Measurements from ENCODE around the gene MOG.
A peak's percentile ranks its signal among the peaks of the same experiment; 100 is the strongest.

The MOG gene
- 0 reads per million in 4 donors for total RNA-seq

DNA sequence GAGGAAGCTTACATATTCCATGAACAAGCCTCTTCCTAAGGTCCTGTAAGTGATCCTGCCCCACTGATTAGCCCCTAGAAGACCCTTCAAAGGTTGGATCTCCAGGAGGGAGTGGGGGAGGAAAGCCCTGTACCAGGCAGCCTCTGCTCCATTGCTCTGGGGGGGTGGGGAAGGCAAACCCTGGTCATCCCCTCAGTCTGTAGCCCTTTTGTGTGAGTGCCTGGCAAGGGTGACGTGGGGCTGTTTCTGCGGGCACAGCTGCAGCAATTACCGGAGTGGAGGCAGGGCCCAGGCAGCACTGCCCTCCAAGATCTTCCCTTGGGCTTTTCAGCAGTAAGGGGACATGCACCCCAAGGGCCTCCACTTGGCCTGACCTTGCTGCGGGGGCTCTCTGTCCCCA, at the start of gene MOG:
TSS of gene MOG (plus strand) at position 295 of the 400 bp plus-strand sequence. CDS start 118 bp downstream, outside the sequence.
- no peak for DNase-seq

DNA sequence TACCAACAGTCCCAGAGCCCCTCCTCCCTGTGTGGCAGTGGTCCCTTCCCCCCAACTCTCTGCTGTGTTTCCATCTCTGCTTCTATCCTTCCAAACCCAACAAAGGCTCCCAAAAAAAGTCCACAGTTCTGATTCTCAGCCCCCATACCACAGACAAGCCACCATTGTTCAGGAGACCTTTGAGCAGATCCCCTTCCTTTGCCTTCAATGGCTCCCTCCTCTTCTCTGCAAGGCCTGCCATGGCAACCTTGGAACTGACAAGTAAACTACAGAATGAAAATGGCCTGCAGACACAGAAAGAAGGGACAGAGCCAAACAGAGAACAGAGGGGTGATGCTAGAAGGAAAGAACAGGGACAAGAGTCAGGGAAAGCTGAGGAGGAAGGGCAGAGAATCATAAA, 48.8 kb upstream of the MOG start:
- no peak for DNase-seq

DNA sequence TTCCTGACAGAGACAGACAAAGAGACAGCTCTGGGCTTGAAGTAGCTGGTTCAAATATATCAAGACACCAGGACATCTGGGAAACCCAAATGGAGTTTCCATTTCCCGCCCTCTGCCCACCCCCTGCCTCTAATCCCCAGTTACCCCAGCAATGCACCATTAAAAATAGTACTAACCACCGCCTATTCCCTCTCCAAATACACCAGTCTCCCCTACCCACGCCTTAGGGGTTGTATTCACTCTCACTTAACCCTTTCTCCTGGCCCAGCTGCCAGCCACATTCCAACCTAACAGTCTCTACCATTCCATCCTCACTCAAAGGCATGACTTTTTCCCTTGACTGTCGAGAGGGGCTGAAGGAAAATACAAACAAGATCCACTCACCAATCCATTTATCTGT, 46.4 kb upstream of the MOG start:
- no peak for DNase-seq

DNA sequence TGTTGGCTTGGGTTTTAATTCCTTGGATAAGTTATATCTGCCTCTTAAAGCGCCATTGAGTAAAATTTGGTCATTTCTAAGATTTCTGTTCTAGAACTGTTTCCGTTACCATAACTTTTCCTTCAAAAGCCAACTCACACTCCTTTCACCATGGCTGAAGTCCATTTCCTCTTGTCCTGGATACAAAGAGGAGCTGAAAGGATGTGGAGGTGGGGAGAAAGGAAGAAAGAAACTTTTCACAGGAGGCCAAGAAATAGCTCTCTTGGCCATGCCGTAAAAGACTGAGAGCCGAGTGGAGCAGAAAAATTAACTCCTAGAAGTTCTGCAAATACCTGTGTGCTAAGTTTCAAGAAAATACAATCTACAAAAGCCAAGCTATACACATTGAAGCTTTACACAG, 45.5 kb upstream of the MOG start:
- DNase-seq, result no peak

DNA sequence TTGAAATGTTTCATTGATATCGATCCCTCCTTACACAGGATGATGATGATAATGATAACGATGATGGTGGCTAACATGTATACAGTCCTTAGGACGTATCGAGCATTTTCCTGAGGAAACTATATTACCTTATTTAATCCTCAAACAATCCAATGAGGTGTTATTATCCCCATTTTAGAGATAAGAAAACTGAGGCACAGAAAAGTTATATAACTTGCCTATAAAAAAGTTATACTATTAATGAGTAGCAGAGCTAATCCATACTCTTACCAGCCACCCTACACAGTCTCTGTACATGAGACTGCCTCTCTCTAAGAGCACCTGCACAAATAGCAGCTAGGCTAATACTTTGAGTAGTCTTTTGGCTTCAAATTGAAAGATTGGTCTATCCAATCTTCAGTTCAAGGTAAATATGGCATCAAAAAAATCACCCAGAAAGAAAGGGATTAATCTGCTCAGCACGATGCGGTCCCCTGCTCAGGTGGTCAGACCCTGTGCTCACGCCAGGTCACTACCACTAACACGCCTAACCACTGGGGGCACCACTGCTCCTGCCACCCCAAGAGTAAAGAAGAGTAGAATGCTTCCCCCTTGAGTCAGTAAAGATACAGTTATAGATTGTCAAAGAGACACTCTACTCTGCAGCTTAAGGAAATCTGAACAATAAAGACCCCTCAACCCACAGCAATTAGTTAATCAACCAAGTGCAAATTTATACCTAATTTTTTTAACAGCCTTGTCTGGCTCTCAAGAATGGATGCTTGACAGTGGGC, 38.9 kb upstream of the MOG start:
- no peak for DNase-seq

DNA sequence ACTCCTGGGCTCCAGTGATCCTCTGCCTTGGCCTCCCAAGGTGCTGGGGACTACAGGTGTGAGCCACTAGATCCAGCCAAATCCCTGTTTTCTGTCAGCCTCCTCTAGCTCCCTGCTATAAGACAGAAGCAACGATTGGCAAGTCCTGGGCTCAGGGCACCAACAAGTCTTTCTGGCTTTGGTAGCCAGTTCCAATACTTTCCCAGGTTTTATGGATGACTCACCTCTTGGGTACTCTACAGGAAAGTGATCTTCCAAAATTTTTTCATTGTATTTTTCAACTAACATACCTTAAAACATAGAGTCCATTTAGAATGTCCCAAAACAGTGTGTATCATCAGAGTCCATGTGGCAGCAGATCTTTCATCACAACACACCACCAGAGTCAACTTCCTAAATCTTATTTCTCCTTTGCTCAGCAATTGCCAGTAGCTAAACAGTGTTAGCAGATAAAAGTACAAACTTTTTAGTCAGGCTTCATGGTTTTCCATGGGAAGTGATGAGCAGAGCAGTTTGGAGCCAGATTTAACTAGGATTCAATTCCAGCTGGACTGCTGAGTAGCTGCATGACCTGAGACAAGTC, 37.2 kb upstream of the MOG start:
- DNase-seq, result no peak

DNA sequence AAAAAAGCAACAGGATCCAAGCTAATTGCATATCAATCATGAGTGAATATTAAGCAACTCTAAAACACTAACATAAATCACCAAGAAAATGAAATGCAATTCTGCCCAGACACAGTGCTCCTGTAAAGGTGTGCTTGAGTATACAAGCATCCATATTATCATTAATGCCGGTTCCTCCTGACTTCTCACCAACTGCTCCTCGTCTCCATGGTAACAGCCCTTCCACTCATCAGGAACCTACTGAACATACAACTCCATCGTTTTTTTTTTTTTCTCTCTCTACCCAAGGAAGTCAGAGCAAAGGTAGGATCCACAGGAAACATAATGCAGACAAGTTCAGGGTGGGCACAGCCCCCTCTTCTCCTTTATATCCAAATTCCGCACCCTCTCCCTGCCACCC, 36.3 kb upstream of the MOG start:
- no peak for DNase-seq

DNA sequence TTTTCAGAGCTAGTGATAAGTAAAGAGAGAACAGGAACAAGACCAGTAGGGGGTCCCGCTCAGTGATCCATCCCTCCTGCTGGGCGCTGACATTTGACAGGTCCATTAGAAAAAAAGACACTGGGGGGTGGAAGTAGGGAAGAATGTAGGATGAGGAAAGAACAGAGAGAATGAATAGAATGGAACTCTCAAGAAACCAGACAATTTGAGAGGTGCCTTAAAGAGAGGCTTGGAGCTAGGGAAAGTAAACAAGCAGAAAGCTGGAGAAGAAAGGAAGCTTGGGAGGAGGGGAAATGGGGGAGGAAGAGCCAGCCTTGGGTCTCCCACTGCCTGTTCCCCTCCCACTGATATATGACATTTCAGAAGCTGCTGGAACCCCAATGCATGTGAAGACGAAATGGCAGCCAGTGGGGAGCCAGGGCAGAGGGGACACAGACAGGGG, 32.4 kb upstream of the MOG start:
- no peak for DNase-seq

DNA sequence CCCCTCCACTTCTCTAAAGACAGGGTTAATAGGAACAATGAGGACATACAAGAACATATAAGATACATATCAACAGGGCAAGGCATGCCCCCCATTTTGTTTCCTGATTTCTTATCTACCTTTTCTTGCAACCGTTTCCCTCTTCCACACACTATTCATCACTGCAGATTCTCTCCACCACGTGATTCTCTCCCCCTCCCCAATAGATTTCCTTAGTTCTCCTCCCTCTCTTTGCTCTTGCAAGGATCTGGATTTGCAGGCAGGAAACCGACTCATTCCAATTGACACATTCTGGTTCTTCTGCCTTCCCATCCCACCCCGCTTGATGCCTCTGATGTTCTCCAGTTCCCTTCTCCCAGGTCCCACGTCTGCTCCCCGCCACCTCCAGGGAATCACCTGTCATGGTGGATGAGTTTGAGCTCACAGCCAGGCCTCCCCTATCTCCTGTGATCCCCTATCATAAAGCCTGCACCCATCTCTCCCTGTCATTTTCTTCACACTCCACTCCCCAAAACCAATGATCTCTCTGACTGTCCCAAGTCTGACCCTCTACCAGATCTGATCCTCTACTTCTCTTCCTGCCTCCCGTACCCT, 31.5 kb upstream of the MOG start:
- DNase-seq, result no peak

DNA sequence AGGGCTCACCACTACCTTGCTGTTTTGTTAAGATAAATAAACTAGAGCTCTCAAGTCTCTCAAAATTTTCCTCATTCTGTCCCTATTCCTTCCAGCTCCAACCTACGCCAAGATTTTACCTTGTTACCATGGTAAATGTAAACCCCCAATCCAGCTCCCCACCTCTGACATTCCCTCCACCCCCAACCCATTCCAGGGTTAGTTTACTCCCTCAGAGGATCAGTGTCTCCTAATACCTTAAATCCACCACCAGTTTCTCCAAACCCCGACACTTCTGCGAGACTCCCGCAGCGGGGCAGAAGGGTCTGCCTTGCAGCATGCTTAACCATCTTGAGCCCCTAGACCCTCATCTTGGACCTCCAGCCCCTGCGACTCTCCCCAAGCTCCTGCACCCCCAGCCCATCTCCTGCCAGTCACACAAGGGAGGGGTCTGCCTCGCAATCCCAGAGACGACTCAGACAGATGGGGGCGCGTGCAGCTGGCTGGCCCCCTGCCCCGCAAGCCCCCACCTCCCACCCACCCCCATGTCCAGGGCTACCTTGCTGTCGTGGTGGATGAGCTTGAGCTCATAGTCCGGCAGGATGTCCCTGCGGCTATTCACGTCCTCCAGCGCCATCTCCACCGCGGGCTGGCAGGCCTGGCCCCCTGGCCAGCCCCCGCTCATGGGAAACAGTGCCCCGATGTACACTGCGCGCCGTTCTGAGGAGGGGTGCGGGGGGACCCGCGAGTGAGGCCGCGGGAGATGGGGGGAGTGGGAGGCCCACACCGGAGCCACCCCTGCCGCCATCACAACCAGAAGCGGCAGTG, 29.7 kb upstream of the MOG start:
- no peak for DNase-seq

DNA sequence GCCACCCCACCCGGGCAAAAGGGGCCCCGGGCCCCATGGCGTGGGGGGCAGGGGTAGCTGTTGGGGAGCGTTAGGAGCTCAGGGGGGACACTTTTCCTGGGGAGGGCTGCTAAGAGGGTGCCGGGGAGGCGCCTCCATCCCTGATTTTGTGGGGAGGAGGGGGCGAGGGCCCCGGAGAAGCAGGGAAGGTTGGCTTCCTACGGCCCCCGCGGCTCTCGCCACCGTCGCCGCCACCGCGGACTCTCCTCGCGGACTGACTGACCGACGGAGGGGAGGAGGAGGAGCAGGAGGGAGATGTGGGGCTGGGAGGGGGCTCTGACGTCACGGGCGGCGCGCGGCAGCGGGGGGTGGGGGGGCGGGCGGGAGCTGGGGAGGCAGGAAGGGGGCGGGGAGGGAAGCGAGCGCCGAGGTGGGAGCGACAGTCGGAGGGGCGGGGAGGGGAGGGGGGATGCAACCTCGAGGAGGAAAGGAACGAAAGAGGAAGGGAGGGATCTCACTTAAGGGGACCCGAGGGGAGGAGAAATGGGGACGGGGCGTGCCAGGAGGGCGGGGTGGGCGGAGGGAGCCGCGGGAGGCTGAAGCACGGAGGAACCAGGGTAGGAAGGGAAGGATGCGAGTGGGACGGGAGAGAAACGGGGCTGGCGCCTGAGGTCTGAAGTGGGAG, 29.0 kb upstream of the MOG start:
- peak; percentile 29 to 67 (median 56) for DNase-seq

DNA sequence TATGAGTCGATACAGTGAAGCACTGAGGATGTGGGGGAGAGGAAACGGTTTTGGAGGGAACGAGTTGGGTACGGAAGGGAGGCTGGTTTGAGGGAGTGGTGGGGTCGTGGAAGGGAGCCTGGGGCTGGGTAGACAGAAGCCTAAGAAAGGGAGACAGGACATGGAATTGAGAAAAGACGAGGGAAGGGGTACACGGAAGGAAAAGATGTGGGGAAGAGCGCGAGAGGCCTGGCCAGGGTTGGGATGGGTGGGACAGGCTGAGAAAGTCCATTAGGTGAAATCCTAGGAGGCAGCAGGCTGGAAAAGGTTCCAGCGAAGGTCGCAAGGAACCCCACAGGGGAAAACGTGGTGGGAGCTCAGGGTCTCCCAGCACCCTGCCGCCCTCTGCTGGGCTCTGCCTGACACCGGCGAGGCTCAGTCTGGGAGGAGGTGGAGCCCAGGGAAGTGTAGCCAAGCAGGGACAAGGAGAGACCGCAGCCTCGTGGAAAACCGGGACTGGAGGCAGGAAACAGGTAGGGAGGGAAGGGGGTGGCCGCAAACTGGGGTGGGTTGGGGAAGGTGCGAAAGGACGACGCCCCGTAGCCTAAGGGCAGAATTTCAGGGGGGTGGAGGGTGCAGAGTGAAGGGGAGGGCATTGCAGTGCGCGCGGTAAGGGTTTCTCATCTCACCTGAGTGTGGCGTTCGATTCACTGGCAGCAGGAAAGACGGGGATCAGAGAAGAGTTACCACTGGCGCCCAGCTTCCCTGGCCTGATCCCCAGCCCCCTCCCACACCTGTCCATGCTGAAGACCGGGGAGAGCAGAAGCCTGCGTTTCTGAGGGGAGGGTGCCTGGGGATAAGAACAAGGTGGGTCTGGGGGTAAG, 28.2 kb upstream of the MOG start:
- peak in 4 of 5 donors; percentile 33 to 45 (median 44) for DNase-seq

DNA sequence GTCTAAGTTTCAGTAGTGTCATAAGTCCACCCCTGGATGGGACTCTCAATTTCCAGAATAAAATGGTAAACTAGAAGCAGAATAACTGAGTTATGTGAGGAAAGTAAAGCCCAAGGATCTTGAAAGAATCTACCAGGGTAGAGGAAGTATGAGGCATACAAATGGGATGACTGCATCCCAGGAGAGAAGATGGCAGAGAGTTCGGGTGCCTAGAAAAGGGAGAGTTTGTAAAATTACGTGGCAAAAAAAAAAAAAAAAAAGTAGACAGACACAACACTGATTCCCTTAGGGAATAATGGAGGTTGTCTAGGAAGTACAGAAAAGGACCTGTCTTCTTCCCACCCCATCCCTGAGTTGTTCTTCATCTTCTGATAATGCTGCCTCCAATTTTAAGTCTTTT, 27.3 kb upstream of the MOG start:
- DNase-seq, result no peak

DNA sequence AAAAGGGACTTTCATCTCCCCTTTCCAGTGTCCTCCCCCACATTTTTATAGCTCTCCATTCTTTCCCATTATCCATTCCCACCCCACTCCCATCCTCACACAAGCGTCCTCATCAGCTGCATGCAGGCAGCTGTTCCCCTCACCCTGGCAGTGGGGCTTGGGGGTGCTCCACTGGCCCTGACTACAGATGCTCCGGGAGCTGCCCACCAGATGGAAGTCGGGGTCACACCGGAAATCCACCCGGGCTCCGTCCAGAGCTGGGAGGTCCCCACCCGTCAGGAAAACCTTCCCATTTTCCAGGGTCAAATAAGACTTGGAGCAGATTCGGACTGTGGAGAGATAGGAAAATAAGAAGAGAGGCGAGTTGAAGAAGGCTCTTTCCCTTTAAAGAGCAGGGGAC, 26.6 kb upstream of the MOG start:
- DNase-seq, result no peak

DNA sequence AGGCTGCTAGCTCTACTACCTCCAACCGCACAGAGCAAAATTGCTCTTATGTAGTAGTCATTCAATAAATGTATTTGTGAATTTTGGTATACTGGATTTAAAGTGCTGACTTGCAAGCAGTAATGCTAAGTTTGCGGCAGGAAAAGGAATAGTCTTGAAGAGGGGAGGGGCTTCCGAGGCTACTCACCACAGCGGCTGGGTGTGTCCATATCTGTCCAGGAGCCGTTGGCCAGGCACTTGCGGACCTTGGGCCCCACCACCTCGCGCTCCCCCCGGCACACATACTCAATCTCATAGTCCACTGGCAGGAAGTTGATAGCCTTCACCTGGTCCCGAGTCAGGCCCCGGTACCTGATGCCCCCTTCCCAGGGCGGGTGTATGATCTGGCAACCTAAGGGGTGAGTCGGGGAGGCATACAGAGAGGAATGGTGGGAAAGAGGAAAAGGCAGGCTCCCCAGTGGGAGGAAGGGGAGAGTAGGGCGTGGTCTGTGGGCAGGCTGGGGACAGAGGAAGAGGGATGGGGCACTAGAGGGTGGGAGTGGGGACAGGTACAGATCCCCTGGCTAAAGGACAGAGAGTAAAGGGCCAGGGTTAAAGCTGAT, 25.6 kb upstream of the MOG start:
- DNase-seq, result no peak

DNA sequence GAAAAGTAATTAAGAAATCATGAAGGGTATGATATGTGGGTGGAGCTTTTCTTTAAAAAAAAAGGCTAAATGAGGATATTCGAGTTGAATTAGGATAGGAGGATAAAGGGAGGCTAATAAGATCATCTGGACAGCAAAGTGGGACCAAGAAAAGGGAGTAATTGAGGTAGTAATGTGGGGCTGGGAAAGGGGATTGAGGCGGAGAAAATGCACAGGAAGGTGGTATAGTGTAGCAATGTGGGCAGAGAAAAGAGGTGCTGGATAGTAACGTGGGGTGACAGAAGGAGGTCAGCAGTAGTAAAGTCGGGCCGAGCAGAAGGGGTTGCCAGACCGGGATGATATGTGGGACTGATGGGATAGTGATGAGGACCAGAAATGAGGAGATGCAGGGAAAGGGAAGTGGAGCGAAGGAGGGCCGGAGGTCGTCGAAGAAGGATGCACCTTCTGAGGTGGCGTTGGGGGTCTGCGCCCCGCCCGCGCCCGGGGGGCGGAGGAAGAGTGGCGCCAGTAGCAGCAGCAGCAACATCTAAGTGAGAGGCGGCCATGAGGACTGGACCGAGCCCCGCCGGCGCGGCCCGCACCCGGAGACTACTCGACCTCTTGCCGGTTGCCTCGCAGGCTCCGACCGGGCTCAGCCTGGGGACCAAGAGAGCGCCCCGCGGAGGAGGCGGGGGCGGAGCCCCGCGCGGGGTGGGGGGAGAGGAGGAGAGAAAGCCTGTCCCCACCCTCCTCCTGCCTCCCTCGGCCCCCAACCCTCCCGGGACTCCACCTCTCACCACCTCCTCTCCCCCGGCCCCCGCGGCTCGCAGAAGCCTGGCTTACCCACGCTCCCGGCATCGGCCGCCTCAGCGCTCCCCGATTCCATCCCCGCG, 24.8 kb upstream of the MOG start:
- DNase-seq, result peak; percentile 43 to 63 (median 53)

DNA sequence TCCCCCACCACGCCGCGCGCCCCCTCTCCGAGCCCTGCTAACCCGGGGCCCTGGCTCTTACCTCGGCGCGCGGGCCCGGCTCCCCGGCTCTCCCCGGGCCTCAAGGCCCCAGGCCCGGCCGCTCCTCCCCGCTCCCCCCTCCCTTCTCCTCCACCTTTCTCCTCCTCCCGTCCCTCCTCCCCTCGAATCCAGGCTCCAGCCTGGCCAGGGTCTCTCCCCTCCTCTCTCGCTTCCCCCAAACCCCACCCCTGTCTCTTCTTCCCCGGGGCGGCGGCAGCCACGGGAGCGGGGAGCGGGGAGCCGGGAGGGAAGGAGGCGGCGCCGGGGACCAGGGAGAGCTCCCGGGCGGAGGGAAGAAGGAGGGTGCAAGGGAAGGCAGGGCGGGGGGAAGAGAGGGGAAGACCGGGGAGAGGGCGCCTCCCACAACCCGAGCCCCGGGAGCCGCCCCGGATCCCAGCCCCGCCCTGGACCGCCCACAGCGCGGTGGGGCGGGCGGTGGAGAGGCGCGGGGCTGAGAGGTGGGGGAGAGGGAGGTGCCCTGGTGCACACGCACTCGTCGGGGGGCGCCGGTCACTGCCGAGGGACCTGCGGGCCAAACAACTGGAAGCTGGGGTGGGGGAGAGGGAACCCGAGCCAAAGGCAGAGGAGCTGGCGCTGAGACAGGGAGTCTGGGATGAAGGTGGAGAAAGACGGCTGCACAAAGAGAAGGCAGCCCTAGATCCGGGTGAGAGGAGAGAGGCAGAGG, 23.9 kb upstream of the MOG start, which contains the start of gene GABBR1:
TSS of gene GABBR1 (minus strand) at position 395 of the 745 bp plus-strand sequence. CDS start 798 bp downstream, outside the sequence.
- DNase-seq, result peak; percentile 63 to 72 (median 68)

DNA sequence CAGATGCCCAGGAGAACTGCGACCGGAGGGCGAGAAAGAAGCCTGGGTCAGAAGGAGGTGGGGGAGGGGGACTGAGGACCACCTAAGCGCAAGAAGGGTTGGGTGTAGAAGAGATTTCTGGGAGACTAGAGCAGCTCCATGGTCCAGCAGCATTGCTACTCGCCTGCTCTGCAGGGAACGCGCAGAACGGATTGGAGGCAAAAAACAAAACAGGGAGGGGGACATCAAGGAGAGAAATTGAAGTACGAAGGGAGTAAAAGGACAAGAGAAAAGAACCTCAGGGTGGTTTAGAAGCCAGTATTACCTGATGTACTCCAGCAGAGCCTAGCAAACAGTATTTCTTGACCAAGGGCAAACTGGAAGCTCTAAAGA, 23.4 kb upstream of the MOG start:
- no peak for DNase-seq

DNA sequence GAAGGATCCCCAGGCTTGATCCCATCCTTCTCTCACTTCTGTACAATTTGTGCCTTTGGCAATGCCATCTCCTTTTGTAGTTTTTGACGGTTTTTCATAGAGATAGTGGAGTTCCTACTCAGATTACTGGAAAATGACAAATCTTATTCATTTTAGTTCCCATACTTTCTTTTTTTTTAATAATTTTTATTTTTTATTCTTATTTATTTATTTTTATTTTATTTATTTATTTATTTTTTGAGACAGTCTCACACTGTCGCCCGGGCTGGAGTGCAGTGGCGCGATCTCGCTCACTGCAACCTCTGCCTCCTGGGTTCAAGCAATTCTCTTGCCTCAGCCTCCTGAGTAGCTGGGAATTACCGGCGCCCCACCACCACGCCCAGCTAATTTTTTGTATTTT, 19.6 kb upstream of the MOG start:
- DNase-seq, result no peak
